Smooth muscle cell (in vitro differentiated cells): ENCODE measurements around the gene RBP3. TPM values are rescaled to one million over a fixed set of nuclear protein-coding genes. Genes with fewer than 3 reads are reported as not detected.

Source experiments
- DNase-seq: peaks from one replicate; lab custom pipeline; 2025; ENCODE audit not compliant: unreplicated experiment; lab: John Stamatoyannopoulos, UW
- H2AFZ ChIP-seq: fragments of 200-600 bp; sonication (generic); 2 replicates; pipeline ENCODE4 v1.6.0; 2016; ENCODE audit warnings: antibody characterized with exemption, low read depth, mild to moderate bottlenecking
- H3F3A ChIP-seq: fragments of 200-600 bp; sonication (generic); 2 replicates; pipeline ENCODE4 v1.6.0; 2017; ENCODE audit warnings: antibody characterized with exemption, low read depth
- H3K27ac ChIP-seq: fragments of 200-600 bp; sonication (generic); 2 replicates; pipeline ENCODE4 v1.5.1; 2016; ENCODE audit warnings: low read depth, mild to moderate bottlenecking
- H3K27me3 ChIP-seq: fragments of 200-600 bp; sonication (generic); 2 replicates; pipeline ENCODE4 v1.6.1; 2016; ENCODE audit warnings: low read depth, mild to moderate bottlenecking
- H3K36me3 ChIP-seq: fragments of 200-600 bp; sonication (generic); 2 replicates; pipeline ENCODE4 v1.5.1; 2016; ENCODE audit warnings: low read depth
- H3K4me1 ChIP-seq: fragments of 200-600 bp; sonication (generic); 2 replicates; pipeline ENCODE4 v1.5.1; 2016; ENCODE audit warnings: low read depth
- H3K4me2 ChIP-seq: fragments of 200-600 bp; sonication (generic); 2 replicates; pipeline ENCODE4 v1.6.0; 2016; ENCODE audit warnings: mild to moderate bottlenecking
- H3K4me3 ChIP-seq: fragments of 200-600 bp; sonication (generic); 2 replicates; pipeline ENCODE4 v1.5.1; 2016; ENCODE audit warnings: mild to moderate bottlenecking
- H3K79me2 ChIP-seq: fragments of 200-600 bp; sonication (generic); 2 replicates; pipeline ENCODE4 v1.6.0; 2016; ENCODE audit warnings: low read depth, mild to moderate bottlenecking
- H3K9ac ChIP-seq: fragments of 200-600 bp; sonication (generic); 2 replicates; pipeline ENCODE4 v1.6.0; 2016; ENCODE audit warnings: low read depth
- H3K9me3 ChIP-seq: fragments of 200-600 bp; sonication (generic); replicated peaks from 2 replicates; pipeline ENCODE4 v1.5.1; 2016; ENCODE audit warnings: low read depth
- H4K20me1 ChIP-seq: fragments of 200-600 bp; sonication (generic); 2 replicates; pipeline ENCODE4 v1.6.0; 2016; ENCODE audit warnings: low read depth
- whole genome bisulfite sequencing: methylation state at CpG from one replicate; pipeline ENCODE4 v1.1.7; 2016; ENCODE audit warnings: low lambda C conversion rate; 5-methylcytosine and 5-hydroxymethylcytosine counted together
- polyA plus RNA-seq: library from polyadenylated mRNA; unstranded; fragments of >200 nt; fragmentation: Nextera tagmentation; extraction: Ambion mirVana; gene quantifications from 2 replicates; pipeline ENCODE4 v1.2.1, GENCODE V29; 2016
- total RNA-seq: library from RNA; depleted of rRNA; stranded (reverse); fragments of >200 nt; gene quantifications from 2 replicates; pipeline ENCODE4 v1.2.3, GENCODE V29; 2014
- TF ChIP-seq, protein P1 (sequence below): fragments of 200-600 bp; sonication (generic); IDR thresholded peaks from 2 replicates; pipeline ENCODE4 v1.5.1; 2017; ENCODE audit warnings: borderline replicate concordance, mild to moderate bottlenecking, antibody characterized with exemption; ENCODE audit not compliant: insufficient read depth, poor library complexity, severe bottlenecking

The RBP3 gene
- total and polyA plus RNA-seq, 2 experiments from 2014 or later: not detected

DNA sequence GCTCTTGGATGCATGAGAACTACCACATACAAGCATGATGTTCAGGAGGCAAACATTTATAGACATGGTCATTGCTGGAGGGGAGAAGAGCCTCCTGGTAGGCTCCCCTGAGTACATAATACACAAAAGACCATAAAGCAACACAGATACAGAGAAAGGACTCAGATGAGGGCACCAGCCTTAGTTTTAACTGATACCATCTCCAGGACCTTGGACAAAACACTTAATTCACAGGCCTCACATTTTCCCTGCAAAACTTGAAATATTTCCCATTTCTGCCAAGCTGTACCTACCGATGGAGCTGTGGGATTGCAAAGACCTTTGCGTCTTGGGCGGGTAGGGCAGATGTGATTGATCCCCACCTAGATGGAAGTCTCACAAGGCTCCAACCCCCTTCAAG, 52.6 kb downstream of the RBP3 start:
- no peak overlapping the region for H2AFZ ChIP-seq
- no peaks in the 10 kb centered on the region for H3K4me1 ChIP-seq
- no peaks in the 10 kb centered on the region for H4K20me1 ChIP-seq
- TF ChIP-seq, protein P1, sequence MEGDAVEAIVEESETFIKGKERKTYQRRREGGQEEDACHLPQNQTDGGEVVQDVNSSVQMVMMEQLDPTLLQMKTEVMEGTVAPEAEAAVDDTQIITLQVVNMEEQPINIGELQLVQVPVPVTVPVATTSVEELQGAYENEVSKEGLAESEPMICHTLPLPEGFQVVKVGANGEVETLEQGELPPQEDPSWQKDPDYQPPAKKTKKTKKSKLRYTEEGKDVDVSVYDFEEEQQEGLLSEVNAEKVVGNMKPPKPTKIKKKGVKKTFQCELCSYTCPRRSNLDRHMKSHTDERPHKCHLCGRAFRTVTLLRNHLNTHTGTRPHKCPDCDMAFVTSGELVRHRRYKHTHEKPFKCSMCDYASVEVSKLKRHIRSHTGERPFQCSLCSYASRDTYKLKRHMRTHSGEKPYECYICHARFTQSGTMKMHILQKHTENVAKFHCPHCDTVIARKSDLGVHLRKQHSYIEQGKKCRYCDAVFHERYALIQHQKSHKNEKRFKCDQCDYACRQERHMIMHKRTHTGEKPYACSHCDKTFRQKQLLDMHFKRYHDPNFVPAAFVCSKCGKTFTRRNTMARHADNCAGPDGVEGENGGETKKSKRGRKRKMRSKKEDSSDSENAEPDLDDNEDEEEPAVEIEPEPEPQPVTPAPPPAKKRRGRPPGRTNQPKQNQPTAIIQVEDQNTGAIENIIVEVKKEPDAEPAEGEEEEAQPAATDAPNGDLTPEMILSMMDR: no peak
- no peak overlapping the region for H3K27ac ChIP-seq
- no peaks in the 10 kb centered on the region for H3K9me3 ChIP-seq
- H3K9ac ChIP-seq: no peak overlapping the region
- no peak overlapping the region for H3K4me2 ChIP-seq
- no peaks in the 10 kb centered on the region for H3K36me3 ChIP-seq
- H3F3A ChIP-seq: no peaks in the 10 kb centered on the region
- no peak overlapping the region for H3K4me3 ChIP-seq
- WGBS: 95% methylated on average over 3 of the region's 3 CpGs
- H3K79me2 ChIP-seq: no peaks in the 10 kb centered on the region
- no peak for DNase-seq
- no peaks in the 10 kb centered on the region for H3K27me3 ChIP-seq

DNA sequence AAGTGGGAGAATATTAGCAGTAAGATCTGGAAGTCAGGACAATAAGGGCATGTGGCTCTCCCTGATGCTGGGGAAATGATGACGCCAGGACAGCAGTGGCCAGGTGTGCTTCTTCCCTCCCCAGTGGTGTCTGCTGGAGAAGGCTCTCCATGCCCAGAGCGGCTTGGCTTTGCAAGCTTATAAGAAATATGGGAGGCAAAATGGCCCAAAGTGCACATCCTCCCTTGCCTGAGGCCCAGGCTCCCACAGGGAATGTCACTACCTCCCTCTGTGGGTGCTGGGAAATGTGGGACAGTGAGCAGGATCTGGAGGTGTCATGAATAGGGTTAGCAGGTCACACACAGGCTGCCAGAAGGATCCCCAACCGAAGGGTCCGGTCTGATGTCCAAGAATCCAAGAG, 53.0 kb downstream of the RBP3 start:
- Histone ChIP-seq H3K79me2 (no peaks in the 10 kb centered on the region), H4K20me1 (no peaks in the 10 kb centered on the region), H3K27ac (no peak overlapping the region), H2AFZ (no peak overlapping the region), H3K9me3 (no peaks in the 10 kb centered on the region), H3K4me2 (no peak overlapping the region), H3K4me3 (no peak overlapping the region), H3K9ac (no peak overlapping the region), H3K4me1 (no peaks in the 10 kb centered on the region), H3F3A (no peaks in the 10 kb centered on the region), H3K36me3 (no peaks in the 10 kb centered on the region), H3K27me3 (no peaks in the 10 kb centered on the region)
- TF ChIP-seq, protein P1: no peak
- DNase-seq: no peak
- 96% methylated on average over 4 of the region's 4 CpGs for WGBS

DNA sequence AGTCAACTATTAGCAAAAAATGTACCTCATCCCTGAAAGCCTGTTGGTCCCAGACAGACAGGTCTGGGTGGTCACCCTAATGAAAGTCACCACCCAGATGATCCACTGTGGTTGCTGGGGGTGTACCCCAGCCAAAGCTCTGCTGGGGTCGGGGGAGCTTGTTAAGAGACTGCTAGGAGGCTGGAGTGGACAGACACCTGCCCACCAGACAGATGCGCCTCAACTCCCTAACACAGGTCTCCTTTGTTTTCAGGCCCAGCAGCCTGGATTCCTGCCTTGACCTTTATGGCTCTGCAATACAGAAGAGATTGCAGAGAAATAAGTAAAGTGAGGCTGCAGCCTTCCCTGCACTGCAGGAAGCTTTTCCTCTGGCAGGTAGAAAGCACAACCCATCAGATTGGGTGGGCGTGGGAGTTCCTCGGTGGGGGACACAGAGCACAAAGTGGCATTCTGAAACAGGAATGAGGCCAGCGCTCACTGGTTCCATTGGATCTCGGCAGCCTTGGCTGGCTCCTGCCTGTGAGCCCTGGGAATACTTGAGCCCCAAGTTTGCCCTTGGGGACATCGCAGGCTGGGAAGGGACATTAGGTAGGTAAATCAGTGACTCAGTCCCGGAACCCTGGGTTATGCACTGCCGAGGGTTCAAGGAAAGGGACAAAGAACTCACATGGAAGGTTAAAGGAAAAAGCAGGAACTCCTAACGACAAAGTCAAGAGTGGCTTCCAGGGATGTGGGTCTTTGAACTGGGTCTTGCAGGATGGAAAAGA, 53.9 kb downstream of the RBP3 start:
- Histone ChIP-seq H3K79me2 (no peaks in the 10 kb centered on the region), H3K27me3 (no peaks in the 10 kb centered on the region), H2AFZ (no peak overlapping the region), H3K4me1 (no peaks in the 10 kb centered on the region), H3K4me3 (no peak overlapping the region), H3K9me3 (no peaks in the 10 kb centered on the region), H3K4me2 (no peak overlapping the region), H3K27ac (peak overlapping the region; percentile 61), H4K20me1 (no peaks in the 10 kb centered on the region), H3F3A (no peaks in the 10 kb centered on the region), H3K9ac (no peak overlapping the region), H3K36me3 (no peaks in the 10 kb centered on the region)
- 91% methylated on average over 10 of the region's 10 CpGs for WGBS
- TF ChIP-seq, protein P1: no peak
- DNase-seq: no peak

DNA sequence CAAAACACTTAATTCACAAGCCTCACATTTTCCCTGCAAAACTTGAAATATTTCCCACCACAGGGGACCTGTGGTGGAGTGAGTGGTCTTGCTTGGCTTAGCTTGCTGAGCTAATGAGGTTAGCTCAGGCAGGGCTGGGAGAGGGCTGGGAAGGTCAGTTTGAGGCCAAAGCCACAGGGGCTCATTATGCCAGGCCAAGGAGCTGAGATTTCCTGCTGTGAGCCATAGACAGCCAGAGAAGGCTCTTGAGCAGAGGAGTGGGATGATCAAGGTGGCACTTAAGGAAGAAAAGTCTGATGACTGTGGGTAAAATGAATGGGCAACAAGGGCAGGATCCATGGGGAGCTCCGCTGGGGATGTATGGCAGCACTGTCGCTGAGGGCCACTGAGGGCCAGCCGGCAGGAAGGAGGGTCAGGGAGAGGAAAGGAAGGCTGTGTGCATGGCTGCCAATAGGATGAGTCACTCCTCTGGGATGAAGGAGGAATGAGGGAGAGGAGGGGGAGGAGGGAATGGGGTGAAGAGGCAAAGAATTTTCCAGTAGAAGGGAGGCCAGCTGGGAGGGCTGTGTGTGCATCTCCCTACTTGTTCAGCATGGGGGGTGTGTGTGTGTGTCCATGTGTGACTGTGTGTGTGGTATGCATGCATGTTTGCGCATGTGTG, 54.6 kb downstream of the RBP3 start:
- no peak overlapping the region for H3K4me3 ChIP-seq
- no peaks in the 10 kb centered on the region for H3K9me3 ChIP-seq
- TF ChIP-seq, protein P1: no peak
- H3K4me2 ChIP-seq: peak overlapping the region; percentile 66
- no peaks in the 10 kb centered on the region for H3F3A ChIP-seq
- WGBS: 24% methylated on average over 4 of the region's 4 CpGs
- no peaks in the 10 kb centered on the region for H3K79me2 ChIP-seq
- H3K9ac ChIP-seq: no peak overlapping the region
- H2AFZ ChIP-seq: no peak overlapping the region
- H3K27me3 ChIP-seq: no peaks in the 10 kb centered on the region
- H4K20me1 ChIP-seq: no peaks in the 10 kb centered on the region
- H3K36me3 ChIP-seq: no peaks in the 10 kb centered on the region
- peak overlapping the region; percentile 61 for H3K27ac ChIP-seq
- DNase-seq: no peak
- no peaks in the 10 kb centered on the region for H3K4me1 ChIP-seq
